K562 (cell line): ENCODE data around the gene TRPM4.
"Not testable (repeated sequence)": the region's sequence is repeated elsewhere in the genome, so short reads cannot be mapped to it uniquely, and the experiment has no call there.

Experiments used
- EP400 ChIP-seq: fragments of 450-650 bp; IDR thresholded peaks from 2 replicates; pipeline ENCODE4 v1.6.1; 2017; ENCODE audit warnings: antibody characterized with exemption, mild to moderate bottlenecking, moderate library complexity
- EZH2 ChIP-seq: IDR thresholded peaks from 2 replicates; pipeline ENCODE4 v1.6.1; 2012; ENCODE audit warnings: low read depth, mild to moderate bottlenecking, inconsistent platforms, low read length, borderline replicate concordance
- POLR2A ChIP-seq: fragments of 450-650 bp; conservative IDR thresholded peaks from 2 replicates; pipeline ENCODE4 v1.6.1; 2016
- TF ChIP-seq, protein P1 (sequence below), 3 experiments: IDR thresholded peaks in 2 of 3; conservative IDR thresholded peaks in 1 of 3; 2 replicates each; pipeline ENCODE4 v1.5.1; 2011 to 2012; ENCODE audit warnings: low read length in 3 of 3, mild to moderate bottlenecking in 3 of 3, control low read depth in 2 of 3, improper control_type of control experiment in 1 of 3, inconsistent platforms in 1 of 3, low read depth in 1 of 3, mixed read lengths in 1 of 3, moderate library complexity in 1 of 3; ENCODE audit not compliant: insufficient read depth in 2 of 3
- TF ChIP-seq, protein P2 (sequence below): sonication (generic); formaldehyde crosslinking; IDR thresholded peaks from 2 replicates; pipeline ENCODE4 v1.8.1; 2023; ENCODE audit warnings: mild to moderate bottlenecking, missing genetic modification reagents

DNA sequence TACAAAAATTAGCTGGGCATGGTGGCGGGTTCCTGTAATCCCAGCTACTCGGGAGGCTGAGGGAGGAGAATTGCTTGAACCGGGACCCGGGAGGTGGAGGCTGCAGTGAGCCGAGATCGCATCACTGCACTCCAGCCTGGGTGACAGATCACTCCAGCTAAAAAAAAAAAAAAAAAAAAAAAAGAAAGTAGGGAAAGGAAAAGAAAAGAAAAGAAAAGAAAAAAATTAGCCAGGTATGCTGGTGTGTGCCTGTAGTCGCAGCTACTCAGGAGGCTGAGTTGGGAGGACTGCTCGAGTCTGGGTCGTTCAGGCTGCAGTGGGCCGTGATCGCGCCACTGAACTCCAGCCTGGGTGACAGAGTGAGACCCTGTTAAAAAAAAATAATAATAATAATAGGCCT is 30.4 kb upstream of the TRPM4 start:
- TF ChIP-seq EP400, EZH2, POLR2A: not testable (repeated sequence)
- TF ChIP-seq, protein P1, sequence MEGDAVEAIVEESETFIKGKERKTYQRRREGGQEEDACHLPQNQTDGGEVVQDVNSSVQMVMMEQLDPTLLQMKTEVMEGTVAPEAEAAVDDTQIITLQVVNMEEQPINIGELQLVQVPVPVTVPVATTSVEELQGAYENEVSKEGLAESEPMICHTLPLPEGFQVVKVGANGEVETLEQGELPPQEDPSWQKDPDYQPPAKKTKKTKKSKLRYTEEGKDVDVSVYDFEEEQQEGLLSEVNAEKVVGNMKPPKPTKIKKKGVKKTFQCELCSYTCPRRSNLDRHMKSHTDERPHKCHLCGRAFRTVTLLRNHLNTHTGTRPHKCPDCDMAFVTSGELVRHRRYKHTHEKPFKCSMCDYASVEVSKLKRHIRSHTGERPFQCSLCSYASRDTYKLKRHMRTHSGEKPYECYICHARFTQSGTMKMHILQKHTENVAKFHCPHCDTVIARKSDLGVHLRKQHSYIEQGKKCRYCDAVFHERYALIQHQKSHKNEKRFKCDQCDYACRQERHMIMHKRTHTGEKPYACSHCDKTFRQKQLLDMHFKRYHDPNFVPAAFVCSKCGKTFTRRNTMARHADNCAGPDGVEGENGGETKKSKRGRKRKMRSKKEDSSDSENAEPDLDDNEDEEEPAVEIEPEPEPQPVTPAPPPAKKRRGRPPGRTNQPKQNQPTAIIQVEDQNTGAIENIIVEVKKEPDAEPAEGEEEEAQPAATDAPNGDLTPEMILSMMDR (IDR thresholded peaks at IDR 0.05 in 2 of 3, conservative IDR thresholded peaks at IDR 0.05 in 1 of 3; ENCODE audit: insufficient read depth in 2 of 3, low read depth in 1 of 3, low read length in 3 of 3) = not testable (repeated sequence)
- TF ChIP-seq, protein P2, sequence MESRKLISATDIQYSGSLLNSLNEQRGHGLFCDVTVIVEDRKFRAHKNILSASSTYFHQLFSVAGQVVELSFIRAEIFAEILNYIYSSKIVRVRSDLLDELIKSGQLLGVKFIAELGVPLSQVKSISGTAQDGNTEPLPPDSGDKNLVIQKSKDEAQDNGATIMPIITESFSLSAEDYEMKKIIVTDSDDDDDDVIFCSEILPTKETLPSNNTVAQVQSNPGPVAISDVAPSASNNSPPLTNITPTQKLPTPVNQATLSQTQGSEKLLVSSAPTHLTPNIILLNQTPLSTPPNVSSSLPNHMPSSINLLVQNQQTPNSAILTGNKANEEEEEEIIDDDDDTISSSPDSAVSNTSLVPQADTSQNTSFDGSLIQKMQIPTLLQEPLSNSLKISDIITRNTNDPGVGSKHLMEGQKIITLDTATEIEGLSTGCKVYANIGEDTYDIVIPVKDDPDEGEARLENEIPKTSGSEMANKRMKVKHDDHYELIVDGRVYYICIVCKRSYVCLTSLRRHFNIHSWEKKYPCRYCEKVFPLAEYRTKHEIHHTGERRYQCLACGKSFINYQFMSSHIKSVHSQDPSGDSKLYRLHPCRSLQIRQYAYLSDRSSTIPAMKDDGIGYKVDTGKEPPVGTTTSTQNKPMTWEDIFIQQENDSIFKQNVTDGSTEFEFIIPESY = not testable (repeated sequence)
